AG09309 (cell line): ENCODE results near the gene OPRM1.

Experiments
- DNase-seq: peaks from one replicate; pipeline ENCODE4 v3.0.0-alpha.2; 2010; ENCODE audit warnings: low read depth
- H3K4me3 ChIP-seq: 2 replicates; pipeline ENCODE4 v1.5.1; 2011; ENCODE audit warnings: mild to moderate bottlenecking, low read depth, low read length, moderate library complexity; ENCODE audit not compliant: control insufficient read depth
- CTCF ChIP-seq: IDR thresholded peaks from 2 replicates; pipeline ENCODE4 v1.5.1; 2011; ENCODE audit warnings: mild to moderate bottlenecking, low read depth, low read length, inconsistent platforms; ENCODE audit not compliant: insufficient read depth, control insufficient read depth; ENCODE audit errors: missing control alignments

OPRM1 gene

GRCh38 chr6:154056536-154056935, 17.5 kb downstream of the OPRM1 start:
- no peak for TF ChIP-seq CTCF
- H3K4me3 ChIP-seq = no peak overlapping the region
- DNase-seq = no peak

- no peak for DNase-seq
- H3K4me3 ChIP-seq = no peak overlapping the region
- TF ChIP-seq CTCF = no peak
These were observed 18.1 kb downstream of the OPRM1 start for GRCh38 chr6:154057098-154057497.

GRCh38 chr6:154058963-154059680, 20.1 kb downstream of the OPRM1 start:
- no peak for TF ChIP-seq CTCF
- no peak overlapping the region for H3K4me3 ChIP-seq
- DNase-seq = no peak

DNA sequence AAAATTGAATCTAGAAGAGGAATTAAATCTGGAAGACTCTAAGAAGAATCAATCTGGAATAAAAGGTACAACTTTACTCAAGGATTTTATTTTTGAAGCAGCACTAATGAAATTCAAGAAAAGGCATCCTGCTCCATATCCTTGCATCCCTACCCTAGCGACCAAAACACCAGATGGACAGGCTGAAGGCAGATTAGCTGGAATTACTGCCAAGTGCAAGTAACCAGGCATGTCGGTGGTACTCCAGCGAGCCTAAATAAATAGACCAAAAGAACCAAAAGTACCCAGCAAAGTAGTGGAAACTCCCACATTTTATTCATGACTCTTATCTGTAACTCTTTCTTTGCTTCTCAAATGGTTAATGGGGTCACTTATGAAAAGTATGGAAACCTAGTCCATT, 21.0 kb downstream of the OPRM1 start:
- no peak for TF ChIP-seq CTCF
- H3K4me3 ChIP-seq = no peak overlapping the region
- no peak for DNase-seq

DNA sequence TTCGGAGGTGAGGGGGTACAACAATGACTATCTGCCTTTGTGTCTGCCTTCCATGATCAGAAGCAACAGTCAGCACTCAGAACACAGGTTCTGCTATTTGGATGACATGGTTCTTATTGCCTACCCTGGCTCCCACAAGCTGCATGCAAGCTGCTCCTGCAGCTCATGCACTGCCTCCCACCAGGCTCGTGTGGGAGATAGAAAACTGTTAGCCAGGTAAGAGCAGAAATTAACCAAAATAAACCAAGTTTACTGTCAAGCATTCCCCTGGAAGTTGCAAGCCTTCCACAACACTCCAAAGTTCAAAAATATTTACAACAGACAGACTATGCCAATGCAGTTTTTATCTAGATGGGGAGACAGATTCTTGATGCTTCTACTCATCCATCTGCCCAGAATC, 31.0 kb downstream of the OPRM1 start:
- H3K4me3 ChIP-seq = no peak overlapping the region
- DNase-seq = no peak
- TF ChIP-seq CTCF = no peak

- TF ChIP-seq CTCF = no peak
- H3K4me3 ChIP-seq = no peak overlapping the region
- no peak for DNase-seq
These were observed 31.6 kb downstream of the OPRM1 start for GRCh38 chr6:154070657-154071056.

GRCh38 chr6:154071236-154071635, 32.2 kb downstream of the OPRM1 start:
- no peak for DNase-seq
- no peak overlapping the region for H3K4me3 ChIP-seq
- no peak for TF ChIP-seq CTCF
